Measurements from ENCODE around the gene TBCCD1. TPM values are rescaled to one million over a fixed set of nuclear protein-coding genes. Genes with fewer than 3 reads are reported as not detected.

The TBCCD1 gene
- total and polyA plus RNA-seq, 2 donors from 2014 or later: 6.2 to 13.3 TPM

DNA sequence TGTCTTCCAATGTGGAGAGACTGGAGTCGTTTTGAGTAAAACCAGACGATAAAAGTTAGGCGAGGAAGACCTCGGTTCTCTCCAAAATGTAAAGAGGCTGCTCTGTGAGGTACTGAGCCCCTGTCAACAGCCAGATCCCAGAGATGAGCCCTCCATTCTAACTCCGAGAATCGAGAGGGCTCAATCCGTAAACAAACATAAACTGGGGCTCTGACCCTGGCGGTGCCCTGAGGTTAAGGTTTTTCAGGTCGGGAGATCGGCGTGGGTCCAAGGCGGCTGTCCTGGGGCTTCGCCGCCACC lies 417 bp downstream of the TBCCD1 start:
- peak overlapping the region; percentile 78 to 87 (median 84) for H3K9ac ChIP-seq (ENCODE audit: low read length in 3 of 3)
- H3K9me3 ChIP-seq (ENCODE audit: control insufficient read depth in 2 of 3, insufficient read depth in 1 of 3, low read length in 3 of 3): no peaks in the 10 kb centered on the region
- peaks cover 0 to 19% (median 0%) of the 10 kb centered on the region in 3 donors for H3K4me1 ChIP-seq (ENCODE audit: control insufficient read depth in 2 of 3, insufficient read depth in 2 of 3, low read depth in 1 of 3, low read length in 3 of 3)
- TF ChIP-seq, protein P1, sequence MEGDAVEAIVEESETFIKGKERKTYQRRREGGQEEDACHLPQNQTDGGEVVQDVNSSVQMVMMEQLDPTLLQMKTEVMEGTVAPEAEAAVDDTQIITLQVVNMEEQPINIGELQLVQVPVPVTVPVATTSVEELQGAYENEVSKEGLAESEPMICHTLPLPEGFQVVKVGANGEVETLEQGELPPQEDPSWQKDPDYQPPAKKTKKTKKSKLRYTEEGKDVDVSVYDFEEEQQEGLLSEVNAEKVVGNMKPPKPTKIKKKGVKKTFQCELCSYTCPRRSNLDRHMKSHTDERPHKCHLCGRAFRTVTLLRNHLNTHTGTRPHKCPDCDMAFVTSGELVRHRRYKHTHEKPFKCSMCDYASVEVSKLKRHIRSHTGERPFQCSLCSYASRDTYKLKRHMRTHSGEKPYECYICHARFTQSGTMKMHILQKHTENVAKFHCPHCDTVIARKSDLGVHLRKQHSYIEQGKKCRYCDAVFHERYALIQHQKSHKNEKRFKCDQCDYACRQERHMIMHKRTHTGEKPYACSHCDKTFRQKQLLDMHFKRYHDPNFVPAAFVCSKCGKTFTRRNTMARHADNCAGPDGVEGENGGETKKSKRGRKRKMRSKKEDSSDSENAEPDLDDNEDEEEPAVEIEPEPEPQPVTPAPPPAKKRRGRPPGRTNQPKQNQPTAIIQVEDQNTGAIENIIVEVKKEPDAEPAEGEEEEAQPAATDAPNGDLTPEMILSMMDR (IDR thresholded peaks at IDR 0.05; ENCODE audit: borderline replicate concordance, extremely low read depth, insufficient read depth): no peak
- H3K36me3 ChIP-seq (ENCODE audit: control insufficient read depth in 2 of 3, insufficient read depth in 3 of 3, low read length in 3 of 3): no peaks in the 10 kb centered on the region
- H3K27ac ChIP-seq (ENCODE audit: low read depth in 2 of 2, low read length in 2 of 2): peak overlapping the region; percentile 61 to 85
- FAIRE-seq: no peak
- DNase-seq: no peak
- peak overlapping the region; percentile 79 to 93 (median 86) for H3K4me3 ChIP-seq (ENCODE audit: low read length in 3 of 3)
- intact Hi-C loops (cut with DNase I): no loop called here
- no peaks in the 10 kb centered on the region for H3K27me3 ChIP-seq (ENCODE audit: control insufficient read depth, insufficient read depth, low read length)

DNA sequence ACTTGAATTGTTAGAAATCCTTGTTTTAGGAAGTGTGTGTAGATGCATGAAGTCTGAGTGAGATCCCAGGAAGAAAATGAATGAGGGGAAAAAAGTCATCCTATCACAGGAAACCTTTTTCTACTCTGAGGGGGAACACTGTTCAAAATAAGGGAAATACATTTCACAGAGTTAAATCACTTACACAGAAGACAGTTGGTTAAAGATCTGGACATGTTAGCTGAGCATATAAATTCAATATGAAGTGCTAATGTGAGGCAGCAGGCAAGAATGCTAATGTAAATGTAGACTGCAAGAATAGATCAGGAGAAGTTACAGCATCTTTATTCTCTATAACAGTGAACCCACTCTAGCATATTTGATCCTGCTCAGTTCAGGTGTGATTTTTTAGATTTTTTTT lies 2.6 kb downstream of the TBCCD1 start:
- Histone ChIP-seq H3K27me3 (ENCODE audit: control insufficient read depth, insufficient read depth, low read length) (no peaks in the 10 kb centered on the region), H3K4me3 (ENCODE audit: low read length in 3 of 3) (no peak overlapping the region), H3K27ac (ENCODE audit: low read depth in 2 of 2, low read length in 2 of 2) (no peak overlapping the region), H3K9me3 (ENCODE audit: control insufficient read depth in 2 of 3, insufficient read depth in 1 of 3, low read length in 3 of 3) (no peaks in the 10 kb centered on the region), H3K9ac (ENCODE audit: low read length in 3 of 3) (no peak overlapping the region), H3K4me1 (ENCODE audit: control insufficient read depth in 2 of 3, insufficient read depth in 2 of 3, low read depth in 1 of 3, low read length in 3 of 3) (peaks cover 0 to 12% (median 0%) of the 10 kb centered on the region in 3 donors), H3K36me3 (ENCODE audit: control insufficient read depth in 2 of 3, insufficient read depth in 3 of 3, low read length in 3 of 3) (no peaks in the 10 kb centered on the region)
- TF ChIP-seq, protein P1 (IDR thresholded peaks at IDR 0.05; ENCODE audit: borderline replicate concordance, extremely low read depth, insufficient read depth): no peak
- DNase-seq: no peak
- FAIRE-seq: no peak
- intact Hi-C loops (cut with DNase I): no loop called here

DNA sequence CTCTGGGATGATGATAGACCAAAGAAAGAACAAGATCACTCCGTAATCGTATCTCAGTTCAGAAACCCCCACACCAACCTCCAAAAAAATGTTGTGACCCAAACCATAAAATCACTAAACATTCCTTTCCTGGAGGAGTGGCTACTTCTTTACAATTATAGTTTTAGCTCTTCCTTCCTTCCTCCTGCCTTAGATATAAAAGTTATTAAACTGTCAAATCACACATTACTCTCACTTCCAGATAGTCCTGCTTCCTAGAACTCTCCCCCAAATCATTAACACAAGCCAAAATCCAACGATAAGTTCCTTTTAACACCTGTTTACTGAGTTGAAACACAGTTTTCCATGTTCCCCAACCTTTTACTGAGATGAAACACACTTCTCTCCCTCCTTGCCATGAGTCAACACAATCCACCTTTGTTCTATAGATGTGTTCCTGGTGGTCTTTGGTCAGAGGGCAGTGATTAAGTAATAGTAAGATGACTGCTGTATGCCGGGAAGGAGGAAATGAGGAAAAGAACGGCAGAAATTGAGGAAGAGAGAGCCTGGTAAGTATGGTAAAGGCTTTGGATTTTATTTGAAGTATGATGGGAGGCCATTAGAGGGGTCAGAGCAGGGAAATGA lies 14.6 kb downstream of the TBCCD1 start:
- peaks cover 4 to 33% (median 19%) of the 10 kb centered on the region in 3 donors for H3K36me3 ChIP-seq (ENCODE audit: control insufficient read depth in 2 of 3, insufficient read depth in 3 of 3, low read length in 3 of 3)
- H3K4me1 ChIP-seq (ENCODE audit: control insufficient read depth in 2 of 3, insufficient read depth in 2 of 3, low read depth in 1 of 3, low read length in 3 of 3): no peaks in the 10 kb centered on the region
- no peaks in the 10 kb centered on the region for H3K9me3 ChIP-seq (ENCODE audit: control insufficient read depth in 2 of 3, insufficient read depth in 1 of 3, low read length in 3 of 3)
- H3K4me3 ChIP-seq (ENCODE audit: low read length in 3 of 3): no peak overlapping the region
- no peak for DNase-seq
- TF ChIP-seq, protein P1 (IDR thresholded peaks at IDR 0.05; ENCODE audit: borderline replicate concordance, extremely low read depth, insufficient read depth): no peak
- no peak for FAIRE-seq
- H3K27ac ChIP-seq (ENCODE audit: low read depth in 2 of 2, low read length in 2 of 2): no peak overlapping the region
- no peak overlapping the region for H3K9ac ChIP-seq (ENCODE audit: low read length in 3 of 3)
- intact Hi-C loops (cut with DNase I): no loop called here
- H3K27me3 ChIP-seq (ENCODE audit: control insufficient read depth, insufficient read depth, low read length): no peaks in the 10 kb centered on the region

DNA sequence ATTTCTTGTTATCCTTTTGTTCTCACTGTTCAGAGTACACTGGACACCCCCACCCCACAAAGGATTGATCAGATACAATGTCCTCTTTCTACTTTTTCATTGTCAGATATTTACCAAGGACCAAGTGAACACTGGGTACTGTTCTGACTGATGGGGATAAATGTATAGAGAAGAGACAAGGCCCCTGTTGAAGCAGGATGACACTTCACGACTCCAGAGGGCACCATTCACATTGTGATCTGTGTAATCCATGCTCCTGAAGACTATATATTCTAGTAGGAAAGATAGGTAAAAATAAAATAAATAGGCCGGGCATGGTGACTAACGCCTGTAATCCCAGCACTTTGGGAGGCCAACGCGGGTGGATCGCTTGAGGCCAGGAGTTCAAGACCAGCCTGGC lies 15.8 kb downstream of the TBCCD1 start:
- TF ChIP-seq, protein P1 (IDR thresholded peaks at IDR 0.05; ENCODE audit: borderline replicate concordance, extremely low read depth, insufficient read depth): no peak
- no peak overlapping the region for H3K9ac ChIP-seq (ENCODE audit: low read length in 3 of 3)
- no peak overlapping the region for H3K27ac ChIP-seq (ENCODE audit: low read depth in 2 of 2, low read length in 2 of 2)
- no peaks in the 10 kb centered on the region for H3K4me1 ChIP-seq (ENCODE audit: control insufficient read depth in 2 of 3, insufficient read depth in 2 of 3, low read depth in 1 of 3, low read length in 3 of 3)
- DNase-seq (no peak), FAIRE-seq (no peak)
- H3K9me3 ChIP-seq (ENCODE audit: control insufficient read depth in 2 of 3, insufficient read depth in 1 of 3, low read length in 3 of 3): no peaks in the 10 kb centered on the region
- H3K27me3 ChIP-seq (ENCODE audit: control insufficient read depth, insufficient read depth, low read length): no peaks in the 10 kb centered on the region
- intact Hi-C loops (cut with DNase I): no loop called here
- peaks cover under 1 to 31% (median 14%) of the 10 kb centered on the region in 3 donors for H3K36me3 ChIP-seq (ENCODE audit: control insufficient read depth in 2 of 3, insufficient read depth in 3 of 3, low read length in 3 of 3)
- H3K4me3 ChIP-seq (ENCODE audit: low read length in 3 of 3): no peak overlapping the region
